Measurements from ENCODE around the gene GRHL3. TPM values are rescaled to one million over a fixed set of nuclear protein-coding genes. Genes with fewer than 3 reads are reported as not detected.

GRHL3 gene
- total and polyA plus RNA-seq, 10 of the 15 experiments (the other 5 are each of a cell fraction or from before 2014, with no cell fraction given) = 0.07 to 0.87 (median 0.34) TPM

DNA sequence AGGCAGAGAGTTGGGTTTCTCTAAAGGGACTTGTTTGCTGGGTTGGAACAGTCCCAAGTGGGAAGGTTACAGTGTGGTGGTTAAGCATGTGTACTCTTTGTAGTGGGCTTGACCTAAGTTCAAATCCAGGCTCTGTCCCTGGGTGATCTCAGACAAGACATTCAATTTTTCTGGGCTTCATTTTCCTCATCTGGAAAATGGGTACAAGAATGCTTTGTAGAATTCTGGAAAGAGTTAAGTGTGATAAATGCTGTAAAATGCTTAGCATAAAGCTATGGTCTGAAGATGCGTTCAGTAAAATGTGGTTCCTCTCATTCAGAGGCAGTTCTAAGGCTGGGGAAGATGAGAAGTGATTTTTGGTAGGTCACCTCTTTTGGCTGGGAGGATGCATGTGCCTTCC is 805 bp downstream of the GRHL3 start:
- Histone ChIP-seq H3K4me1 (ENCODE audit: control insufficient read depth, insufficient read depth, low read length) (peaks cover 21% of the 10 kb centered on the region), H3K9ac (ENCODE audit: control insufficient read depth, insufficient read depth, low read length) (no peak overlapping the region), H2AFZ (ENCODE audit: control insufficient read depth, low read depth, low read length) (no peak overlapping the region), H3K4me2 (ENCODE audit: control insufficient read depth, insufficient read depth) (no peak overlapping the region), H3K36me3 (ENCODE audit: control insufficient read depth in 2 of 2, insufficient read depth in 2 of 2, low read length in 1 of 2) (no peaks in the 10 kb centered on the region), H3K27me3 (replicated peaks in 1 of 2; ENCODE audit: control insufficient read depth in 2 of 2, insufficient read depth in 2 of 2, low read length in 1 of 2) (peaks cover 11 to 20% of the 10 kb centered on the region in 2 experiments), H4K20me1 (ENCODE audit: control insufficient read depth, insufficient read depth) (no peaks in the 10 kb centered on the region), H3K4me3 (no peak overlapping the region; the same call in 1 of the 2 replicates), H3K79me2 (ENCODE audit: control insufficient read depth, insufficient read depth, low read length) (no peaks in the 10 kb centered on the region), H3K27ac (ENCODE audit: control insufficient read depth, insufficient read depth) (no peak overlapping the region), H3K9me3 (replicated peaks; ENCODE audit: control insufficient read depth, insufficient read depth, low read length) (no peaks in the 10 kb centered on the region)
- CTCF ChIA-PET = interaction anchor here (0.6 to 1.9 kb wide), 4 partner anchors 74 to 538 kb away, joined by 3 to 6 read pairs (median 4); no protein-coding TSS in a partner anchor
- DNase-seq (ENCODE audit: low read depth, low spot score) = no peak
- intact Hi-C loops (cut with micrococcal nuclease; ENCODE audit: unreplicated experiment) (no loop called here), in situ Hi-C loops (cut with MboI) (no loop called here)
- ATAC-seq = no peak
- RAD21 ChIA-PET (ENCODE audit: unreplicated experiment) = interaction anchor here (1.0 to 1.1 kb wide), 2 partner anchors 72 to 170 kb away, joined by 3 read pairs; no protein-coding TSS in a partner anchor
- BruUV-seq (replicated peaks) = no TSS peak
- no peak for TF ChIP-seq RFX5 (IDR thresholded peaks at IDR 0.05; ENCODE audit: low read depth, low read length)
- no peak for TF ChIP-seq FOS (IDR thresholded peaks at IDR 0.05; ENCODE audit: borderline replicate concordance, extremely low read depth, insufficient read length)
- no peak for TF ChIP-seq NFYB (IDR thresholded peaks at IDR 0.05; ENCODE audit: insufficient read depth, low read depth, low read length)
- TF ChIP-seq SREBF1 (IDR thresholded peaks at IDR 0.05; ENCODE audit: low read length) = no peak
- no peak for TF ChIP-seq CTCF (IDR thresholded peaks at IDR 0.05 in 2 of 3, conservative IDR thresholded peaks at IDR 0.05 in 1 of 3; ENCODE audit: control insufficient read depth in 2 of 3, extremely low read depth in 1 of 3, insufficient read depth in 1 of 3, low read depth in 3 of 3, low read length in 3 of 3)
- no peak for TF ChIP-seq TCF12 (IDR thresholded peaks at IDR 0.05; ENCODE audit: low read depth, low read length)
- no peak for FAIRE-seq
- WGBS (ENCODE audit: insufficient coverage, insufficient replicate concordance, low lambda C conversion rate, missing lambda C conversion rate) = 100% methylated on average over 1 of the region's 1 CpG
- SMC1A ChIA-PET (ENCODE audit: uncharacterized antibody, unreplicated experiment) = interaction anchor here (1.4 kb wide), 1 partner anchor 120 kb away, joined by 4 read pairs; no protein-coding TSS in a partner anchor
- POLR2A ChIA-PET = no interaction called here
